MM.1S (cell line): ENCODE measurements around the gene SLC35B1.

Experiments
- DNase-seq: peaks from one replicate; pipeline ENCODE4 v3.0.0-alpha.2; 2015
- H2AFZ ChIP-seq: fragments of 300-600 bp; sonication (generic); 2 replicates; pipeline ENCODE4 v1.6.0; 2016; ENCODE audit warnings: antibody characterized with exemption, low read length
- H3F3A ChIP-seq: fragments of 300-600 bp; sonication (generic); 2 replicates; pipeline ENCODE4 v1.6.1; 2016; ENCODE audit warnings: mild to moderate bottlenecking, antibody characterized with exemption, low read length, moderate library complexity, mixed read lengths; ENCODE audit not compliant: insufficient read depth
- H3K27ac ChIP-seq: fragments of 300-600 bp; sonication (generic); 2 replicates; pipeline ENCODE4 v1.5.1; 2016; ENCODE audit warnings: mild to moderate bottlenecking, low read length
- H3K27me3 ChIP-seq: fragments of 300-600 bp; sonication (generic); replicated peaks from 2 replicates; pipeline ENCODE4 v1.6.0; 2016; ENCODE audit warnings: low read length; ENCODE audit not compliant: insufficient read depth
- H3K36me3 ChIP-seq: fragments of 300-600 bp; sonication (generic); replicated peaks from 2 replicates; pipeline ENCODE4 v1.6.1; 2016; ENCODE audit warnings: mild to moderate bottlenecking, low read length, mixed read lengths; ENCODE audit not compliant: insufficient read depth
- H3K4me1 ChIP-seq: fragments of 300-600 bp; sonication (generic); 2 replicates; pipeline ENCODE4 v1.6.1; 2016; ENCODE audit warnings: low read length, mixed read lengths
- H3K4me2 ChIP-seq: fragments of 300-600 bp; sonication (generic); 2 replicates; pipeline ENCODE4 v1.6.0; 2016; ENCODE audit warnings: low read depth, low read length
- H3K4me3 ChIP-seq: fragments of 300-600 bp; sonication (generic); 2 replicates; pipeline ENCODE4 v1.5.1; 2016; ENCODE audit warnings: low read length, mixed read lengths
- H3K79me2 ChIP-seq: fragments of 300-600 bp; sonication (generic); 2 replicates; pipeline ENCODE4 v1.6.1; 2016; ENCODE audit warnings: mixed run types, low read length, mixed read lengths
- H3K9ac ChIP-seq: fragments of 300-600 bp; sonication (generic); 2 replicates; pipeline ENCODE4 v1.6.1; 2016; ENCODE audit warnings: low read length, mixed read lengths
- H3K9me2 ChIP-seq: fragments of 300-600 bp; sonication (generic); replicated peaks from 2 replicates; pipeline ENCODE4 v1.6.1; 2016; ENCODE audit warnings: mild to moderate bottlenecking, low read length, mixed read lengths; ENCODE audit not compliant: insufficient read depth
- H3K9me3 ChIP-seq: fragments of 300-600 bp; sonication (generic); replicated peaks from 2 replicates; pipeline ENCODE4 v1.6.1; 2016; ENCODE audit warnings: mild to moderate bottlenecking, low read length, mixed read lengths; ENCODE audit not compliant: insufficient read depth
- H4K20me1 ChIP-seq: fragments of 300-600 bp; sonication (generic); 2 replicates; pipeline ENCODE4 v1.6.1; 2016; ENCODE audit warnings: mild to moderate bottlenecking, low read length, moderate library complexity, mixed read lengths; ENCODE audit not compliant: insufficient read depth
- CTCF ChIP-seq: fragments of 300-600 bp; sonication (generic); IDR thresholded peaks from 2 replicates; pipeline ENCODE4 v1.5.1; 2016; ENCODE audit warnings: antibody characterized with exemption, low read length, mixed read lengths
- EZH2 ChIP-seq: fragments of 300-600 bp; sonication (generic); optimal IDR thresholded peaks from 2 replicates; pipeline ENCODE3; 2017; ENCODE audit warnings: low read depth, mild to moderate bottlenecking, antibody characterized with exemption, low read length, mixed read lengths
- EZH2phosphoT487 ChIP-seq: fragments of 300-600 bp; sonication (generic); IDR thresholded peaks from 2 replicates; pipeline ENCODE4 v1.6.1; 2018; ENCODE audit warnings: antibody characterized with exemption, low read length

Gene SLC35B1

GRCh38 chr17:49715216-49715615, 7.5 kb upstream of the SLC35B1 start:
- no peak overlapping the region for H3K27ac ChIP-seq
- peaks cover 6% of the 10 kb centered on the region for H3K79me2 ChIP-seq
- H4K20me1 ChIP-seq = no peaks in the 10 kb centered on the region
- no peak for DNase-seq
- H3K9me3 ChIP-seq = no peaks in the 10 kb centered on the region
- H3K4me2 ChIP-seq = no peak overlapping the region
- H3K4me3 ChIP-seq = no peak overlapping the region
- H3K9me2 ChIP-seq = no peaks in the 10 kb centered on the region
- H2AFZ ChIP-seq = no peak overlapping the region
- 0 out of 2 replicates have a peak, but pooled peaks cover 1% of the 10 kb centered on the region for H3F3A ChIP-seq
- no peaks in the 10 kb centered on the region for H3K4me1 ChIP-seq
- H3K9ac ChIP-seq = no peak overlapping the region
- H3K27me3 ChIP-seq = no peaks in the 10 kb centered on the region
- TF ChIP-seq EZH2phosphoT487 (no peak), CTCF (no peak), EZH2 (no peak)
- H3K36me3 ChIP-seq = peaks cover 23% of the 10 kb centered on the region

GRCh38 chr17:49708515-49709183, 885 bp upstream of the SLC35B1 start:
- H2AFZ ChIP-seq = no peak overlapping the region
- peaks cover 29% of the 10 kb centered on the region for H3K79me2 ChIP-seq
- H3K4me2 ChIP-seq = peak overlapping the region; percentile 12; the same call in 1 of the 2 replicates
- no peaks in the 10 kb centered on the region for H3K9me2 ChIP-seq
- no peaks in the 10 kb centered on the region for H4K20me1 ChIP-seq
- H3F3A ChIP-seq = peaks cover 21% of the 10 kb centered on the region
- peak overlapping the region; percentile 22; the same call in 1 of the 2 replicates for H3K27ac ChIP-seq
- no peak overlapping the region for H3K9ac ChIP-seq
- H3K36me3 ChIP-seq = no peaks in the 10 kb centered on the region
- no peaks in the 10 kb centered on the region for H3K9me3 ChIP-seq
- peaks cover 17% of the 10 kb centered on the region for H3K4me1 ChIP-seq
- no peak for DNase-seq
- no peak overlapping the region; the same call in 1 of the 2 replicates for H3K4me3 ChIP-seq
- no peak for TF ChIP-seq EZH2phosphoT487
- TF ChIP-seq EZH2 = no peak
- no peak for TF ChIP-seq CTCF
- no peaks in the 10 kb centered on the region for H3K27me3 ChIP-seq

GRCh38 chr17:49707246-49707607, 537 bp downstream of the SLC35B1 start:
- H3K79me2 ChIP-seq = peaks cover 29% of the 10 kb centered on the region
- peak overlapping the region; percentile 71; the same call in 1 of the 2 replicates for H3K27ac ChIP-seq
- H3K4me2 ChIP-seq = peak overlapping the region; percentile 92
- H2AFZ ChIP-seq = peak overlapping the region; percentile 29
- no peaks in the 10 kb centered on the region for H3K9me2 ChIP-seq
- H4K20me1 ChIP-seq = no peaks in the 10 kb centered on the region
- peaks cover 17% of the 10 kb centered on the region for H3K4me1 ChIP-seq
- no peaks in the 10 kb centered on the region for H3K36me3 ChIP-seq
- peaks cover 21% of the 10 kb centered on the region for H3F3A ChIP-seq
- H3K9me3 ChIP-seq = no peaks in the 10 kb centered on the region
- no peaks in the 10 kb centered on the region for H3K27me3 ChIP-seq
- TF ChIP-seq EZH2phosphoT487 (no peak), CTCF (peak; percentile 20)
- H3K4me3 ChIP-seq = peak overlapping the region; percentile 84
- peak overlapping the region; percentile 86 for H3K9ac ChIP-seq
- DNase-seq = peak; percentile 27
